ENCODE results near the gene POU2F1.

Gene POU2F1

DNA sequence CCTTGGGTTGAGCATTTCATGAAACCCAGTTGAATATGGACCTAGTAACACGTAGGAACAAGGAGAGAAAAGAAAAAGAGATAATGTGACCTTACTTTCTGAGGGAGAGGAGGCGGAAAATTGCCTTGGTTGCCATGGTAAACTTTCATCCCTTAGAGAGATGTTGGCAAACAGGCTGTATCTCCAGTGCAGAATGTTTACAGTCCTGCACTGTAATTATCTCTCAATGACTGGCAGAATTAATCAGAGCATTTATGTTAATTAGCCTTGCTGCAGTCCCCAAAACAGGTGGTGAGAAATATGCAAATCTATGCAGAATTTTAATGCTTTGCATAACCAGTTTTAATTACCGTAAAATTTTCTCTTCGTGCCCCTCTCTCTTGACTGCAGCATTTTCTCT lies 150.3 kb downstream of the POU2F1 start:
- no peak for FAIRE-seq

DNA sequence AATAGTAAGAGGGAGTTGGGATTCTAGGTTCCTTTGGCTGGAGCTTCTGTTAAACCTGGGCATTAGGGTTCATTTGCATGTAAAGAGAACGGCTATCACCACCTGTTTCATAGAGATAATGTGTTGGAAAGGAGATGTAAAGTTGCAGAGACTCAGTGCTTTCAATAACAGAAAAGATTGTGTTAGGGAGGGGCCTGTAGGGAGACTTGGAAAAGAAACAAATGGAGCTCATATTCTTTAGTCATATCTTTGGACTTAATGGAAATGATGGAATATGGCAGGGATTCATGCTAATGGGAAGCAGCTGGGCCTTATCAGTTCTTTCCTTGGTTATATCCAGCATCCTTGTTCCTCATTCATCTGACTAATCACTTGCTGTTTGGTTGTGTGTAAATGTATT lies 152.7 kb downstream of the POU2F1 start:
- FAIRE-seq, result no peak

DNA sequence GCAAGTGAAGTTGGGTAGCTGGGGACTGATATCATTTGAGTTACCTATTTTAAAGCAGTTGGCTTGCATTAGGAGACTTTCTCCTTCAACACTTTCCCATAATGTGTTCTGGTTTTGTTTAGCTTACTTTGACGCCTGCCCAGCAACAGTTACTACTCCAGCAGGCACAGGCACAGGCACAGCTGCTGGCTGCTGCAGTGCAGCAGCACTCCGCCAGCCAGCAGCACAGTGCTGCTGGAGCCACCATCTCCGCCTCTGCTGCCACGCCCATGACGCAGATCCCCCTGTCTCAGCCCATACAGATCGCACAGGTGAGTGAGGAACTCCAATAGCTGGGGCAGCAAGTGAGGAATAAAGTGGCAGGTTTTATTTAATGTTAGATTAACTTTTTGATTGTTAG lies 153.3 kb downstream of the POU2F1 start:
- FAIRE-seq, result no peak

DNA sequence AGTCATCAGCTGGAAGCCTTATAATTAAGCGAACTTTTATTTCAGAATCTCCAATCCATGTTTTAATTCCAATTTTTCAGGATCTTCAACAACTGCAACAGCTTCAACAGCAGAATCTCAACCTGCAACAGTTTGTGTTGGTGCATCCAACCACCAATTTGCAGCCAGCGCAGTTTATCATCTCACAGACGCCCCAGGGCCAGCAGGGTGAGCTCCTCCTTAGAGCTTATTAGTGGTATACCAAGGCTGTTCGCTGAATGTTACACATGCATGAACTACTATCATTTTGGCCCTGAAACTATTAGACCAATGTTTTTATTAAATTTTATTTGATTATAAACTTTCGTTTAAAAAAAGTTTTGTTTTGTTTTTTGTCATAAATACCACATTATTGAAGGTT lies 155.3 kb downstream of the POU2F1 start:
- no peak for FAIRE-seq

DNA sequence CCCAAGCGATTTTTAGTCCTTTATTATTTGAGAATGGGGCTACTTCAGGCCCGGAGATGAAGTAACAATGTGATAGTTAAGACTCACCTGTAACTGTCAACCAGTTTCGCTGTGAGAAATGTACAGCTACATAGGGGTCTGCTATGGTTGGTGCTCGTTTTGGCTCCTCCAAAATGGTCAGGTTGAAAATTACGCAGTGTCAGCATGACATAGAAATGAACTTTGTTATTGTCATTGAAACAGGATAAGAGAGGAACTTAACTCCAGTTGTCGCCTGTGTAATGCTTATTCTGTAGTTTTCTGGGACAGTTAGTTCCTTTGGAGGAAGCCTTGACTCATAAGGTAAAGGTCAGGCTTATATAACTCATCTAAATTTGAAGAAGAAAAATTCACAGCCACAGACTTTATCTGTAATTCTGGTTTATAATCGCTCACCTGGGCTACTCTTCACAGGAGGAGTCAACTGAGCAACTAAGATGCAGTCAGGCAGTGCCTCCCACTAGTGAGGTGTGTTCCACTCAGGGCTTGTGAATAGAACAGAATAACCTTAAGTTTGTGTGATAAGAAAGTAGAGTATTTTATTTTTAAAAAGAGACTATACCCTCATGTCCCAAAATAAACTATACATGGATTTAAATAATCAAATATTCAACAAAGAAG lies 166.7 kb downstream of the POU2F1 start:
- no peak for FAIRE-seq

DNA sequence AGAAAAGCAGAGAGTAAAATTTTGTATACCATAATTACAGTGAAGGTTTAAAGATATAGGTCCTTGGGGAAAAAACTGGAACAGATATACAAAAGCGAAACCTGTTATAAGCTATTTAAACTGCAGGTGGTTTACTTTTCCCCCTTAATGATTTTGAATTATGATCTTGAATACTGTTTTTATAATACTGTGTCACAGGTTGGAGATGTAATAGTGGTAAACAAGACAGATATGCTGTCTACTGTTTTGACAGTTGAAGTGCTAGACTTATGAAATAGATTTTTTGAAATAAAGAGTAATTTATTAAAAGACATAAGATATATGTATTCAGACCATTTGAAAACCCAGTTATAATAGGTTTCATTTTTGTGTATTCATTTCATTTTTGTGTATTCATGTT lies 168.3 kb downstream of the POU2F1 start:
- no peak for FAIRE-seq

DNA sequence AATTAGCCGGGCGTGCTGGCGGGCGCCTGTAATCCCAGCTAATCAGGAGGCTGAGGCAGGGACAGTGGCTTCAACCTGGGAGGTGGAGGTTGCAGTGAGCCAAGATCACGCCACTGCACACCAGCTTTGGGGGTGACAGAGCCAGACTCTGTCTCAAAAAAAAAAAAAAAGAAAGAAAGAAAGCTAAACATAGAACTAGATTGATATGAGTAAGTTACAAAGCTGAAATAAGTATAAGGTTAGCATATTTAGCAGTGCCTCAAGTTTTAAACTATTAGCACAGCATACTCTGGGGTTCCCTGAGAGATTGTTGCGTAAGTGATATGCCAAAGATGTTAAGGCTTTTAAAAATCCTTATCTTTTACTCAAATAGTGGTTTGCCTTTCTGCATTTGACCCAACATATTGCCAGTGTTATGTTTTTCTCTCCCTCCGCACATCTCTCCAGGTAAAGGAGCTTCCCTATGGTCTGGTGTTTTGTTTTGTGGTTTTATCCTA lies 171.6 kb downstream of the POU2F1 start:
- no peak for FAIRE-seq

DNA sequence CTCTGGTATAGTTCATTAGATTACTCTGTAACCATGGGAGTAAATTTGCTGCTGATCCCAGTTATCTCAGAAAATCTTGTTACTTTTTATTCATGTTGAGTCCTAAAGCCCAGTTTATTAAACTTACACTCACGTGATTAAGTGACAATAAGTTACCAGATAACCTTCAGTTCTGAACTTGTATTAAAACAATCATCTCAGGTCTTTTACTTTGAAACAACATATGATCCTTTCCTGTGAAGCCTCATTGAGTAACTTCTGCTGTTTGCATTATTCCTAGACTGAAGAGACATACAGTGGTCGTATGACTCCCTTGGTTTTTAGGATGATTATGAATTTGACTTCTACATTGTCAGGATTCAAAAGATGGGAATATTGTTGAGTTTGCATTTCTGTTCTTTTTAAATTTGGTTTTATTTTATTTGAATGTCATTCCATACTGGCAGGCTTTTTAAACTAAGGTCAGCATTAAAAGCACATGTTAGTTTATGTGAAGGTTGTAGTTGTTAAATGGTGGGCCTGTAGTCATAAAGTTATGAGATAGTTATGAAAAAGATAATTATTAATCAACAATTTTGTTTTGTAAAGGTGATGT lies 179.8 kb downstream of the POU2F1 start:
- FAIRE-seq, result no peak

DNA sequence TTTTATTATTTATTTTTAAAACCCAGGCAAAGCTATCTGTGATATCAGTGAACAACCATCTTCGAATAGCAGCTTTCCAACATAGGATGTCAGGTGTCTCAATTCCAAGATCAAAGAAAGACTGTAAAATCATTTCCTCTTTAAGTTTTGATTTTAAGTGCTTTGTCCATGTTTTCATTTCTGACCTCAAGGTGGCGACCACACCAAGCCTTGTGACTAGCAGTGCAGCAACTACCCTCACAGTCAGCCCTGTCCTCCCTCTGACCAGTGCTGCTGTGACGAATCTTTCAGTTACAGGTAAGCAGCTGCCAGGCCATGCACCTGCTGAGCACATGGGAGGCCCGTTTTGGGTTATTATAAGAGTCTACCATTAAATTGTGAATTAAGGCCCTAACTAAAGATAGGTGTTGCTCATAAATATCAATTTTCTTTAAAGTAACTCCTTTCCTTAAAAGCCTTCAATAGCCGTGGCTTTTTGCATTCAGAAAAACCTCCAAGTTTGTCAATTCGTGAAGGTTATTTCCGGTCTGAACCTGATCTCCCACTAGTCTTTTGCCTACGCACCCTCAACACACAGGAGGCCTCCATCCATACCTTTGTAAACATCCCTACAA lies 180.7 kb downstream of the POU2F1 start:
- no peak for FAIRE-seq

DNA sequence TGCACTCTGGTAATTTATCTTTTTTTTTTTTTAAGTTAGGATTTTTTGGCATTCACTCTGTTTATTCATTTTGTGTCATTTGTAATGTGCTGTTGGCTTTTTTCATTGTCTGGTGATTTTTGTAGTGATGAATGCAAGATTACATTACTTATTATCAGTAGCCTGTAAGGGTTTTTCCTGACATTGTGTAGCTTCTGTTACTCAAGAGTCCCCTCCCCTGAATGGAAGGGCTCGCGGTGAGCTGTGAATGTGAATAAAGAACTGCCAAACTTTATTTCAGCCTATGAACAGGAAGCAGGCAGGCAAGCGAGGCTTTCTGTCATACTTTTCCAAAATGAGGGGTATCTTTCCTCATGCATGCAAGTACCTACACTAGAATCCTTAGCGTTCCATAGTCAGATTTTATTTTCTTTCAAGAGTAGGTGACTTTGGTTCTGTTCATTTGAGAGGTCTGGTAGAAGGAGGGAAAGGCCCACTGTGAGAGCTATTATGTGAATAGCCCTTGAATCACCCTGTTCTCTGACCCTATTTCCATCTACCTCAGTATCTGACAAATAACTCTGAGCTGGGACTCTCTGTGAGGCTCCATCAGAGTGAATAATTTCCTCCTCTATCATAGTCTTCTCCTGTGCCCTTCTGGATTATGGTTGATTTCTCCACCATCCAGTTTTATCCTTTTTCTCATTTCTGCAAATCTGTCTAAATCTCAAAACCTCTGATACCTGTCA lies 183.6 kb downstream of the POU2F1 start:
- no peak for FAIRE-seq

DNA sequence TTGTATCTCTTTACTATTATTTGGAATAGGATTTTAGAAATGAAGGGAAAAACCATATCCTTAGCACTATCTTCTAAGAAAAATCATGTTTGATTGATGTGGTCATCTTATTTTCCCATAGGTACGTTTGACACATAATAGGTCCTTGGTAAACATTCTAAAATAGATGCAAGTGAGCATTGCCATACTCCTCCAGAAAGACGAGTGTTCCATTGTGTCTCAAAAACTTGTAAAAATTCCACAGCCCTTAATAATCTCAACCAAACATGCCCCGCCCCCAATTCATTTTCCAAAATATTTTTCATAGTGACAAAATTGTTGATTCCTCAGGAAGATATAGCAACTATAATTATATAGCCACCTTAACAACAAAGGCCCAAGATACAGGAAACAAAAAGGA lies 184.2 kb downstream of the POU2F1 start:
- FAIRE-seq, result no peak

DNA sequence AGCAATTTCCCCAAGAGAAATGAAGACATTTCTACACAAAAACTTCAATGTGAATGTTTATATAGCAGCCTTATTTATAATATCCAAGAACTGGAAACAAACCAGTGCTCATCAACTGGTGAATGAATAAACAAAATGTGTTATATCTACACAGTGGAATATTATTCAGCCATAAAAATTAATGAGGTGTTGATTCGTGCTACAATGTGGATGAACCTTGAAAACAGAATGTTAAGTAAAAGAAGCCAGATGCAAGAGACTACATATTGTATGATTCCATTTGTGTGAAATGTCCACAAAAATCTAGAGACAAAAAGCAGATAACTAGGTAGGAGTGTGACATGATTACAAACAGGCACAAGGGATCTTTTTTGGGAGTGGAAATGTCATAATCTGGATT lies 187.7 kb downstream of the POU2F1 start:
- no peak for FAIRE-seq

DNA sequence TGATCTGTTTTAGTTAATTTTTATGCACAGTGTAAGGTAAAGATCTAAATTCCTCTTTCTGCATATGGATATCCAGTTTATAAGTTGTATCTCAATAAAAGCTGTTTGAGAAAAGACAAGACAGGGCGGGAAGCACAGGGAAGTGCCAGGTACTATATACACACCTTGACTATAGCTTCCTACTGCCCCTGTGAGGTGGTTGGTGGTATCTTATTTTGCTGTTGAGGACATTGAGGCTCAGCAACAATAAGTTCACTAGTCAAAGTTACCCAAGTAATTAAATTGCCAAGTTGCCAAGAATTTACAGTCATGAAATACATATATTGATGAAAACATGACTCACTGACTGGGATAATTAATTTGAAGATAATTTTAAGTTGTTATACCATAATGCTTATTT lies 188.5 kb downstream of the POU2F1 start:
- FAIRE-seq, result peak; percentile 5

DNA sequence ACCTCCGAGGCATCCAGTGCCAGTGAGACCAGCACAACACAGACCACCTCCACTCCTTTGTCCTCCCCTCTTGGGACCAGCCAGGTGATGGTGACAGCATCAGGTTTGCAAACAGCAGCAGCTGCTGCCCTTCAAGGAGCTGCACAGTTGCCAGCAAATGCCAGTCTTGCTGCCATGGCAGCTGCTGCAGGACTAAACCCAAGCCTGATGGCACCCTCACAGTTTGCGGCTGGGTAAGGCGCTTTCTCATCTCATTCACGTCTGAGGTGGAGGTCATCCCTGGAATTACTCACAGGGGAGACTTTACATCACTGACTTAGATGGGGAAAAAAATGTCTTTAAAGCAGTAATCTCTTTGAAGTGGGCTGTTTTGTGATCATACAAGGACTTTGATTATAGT lies 191.4 kb downstream of the POU2F1 start:
- no peak for FAIRE-seq

DNA sequence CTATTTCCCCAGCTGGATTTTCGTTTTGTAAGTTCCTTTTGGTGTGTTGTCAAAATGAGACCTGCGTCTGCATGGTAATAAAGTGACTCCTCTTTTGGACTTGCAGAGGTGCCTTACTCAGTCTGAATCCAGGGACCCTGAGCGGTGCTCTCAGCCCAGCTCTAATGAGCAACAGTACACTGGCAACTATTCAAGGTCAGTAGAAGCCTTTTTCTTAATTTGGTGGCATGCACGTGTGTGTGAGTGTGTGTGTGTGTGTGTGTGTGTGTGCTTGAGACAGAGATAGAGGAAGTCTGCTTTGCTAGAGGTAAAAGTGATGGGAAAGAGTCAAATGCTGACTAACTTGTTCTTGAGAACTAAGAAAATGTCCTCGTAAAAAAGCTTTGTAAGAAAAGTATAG lies 192.2 kb downstream of the POU2F1 start:
- no peak for FAIRE-seq

DNA sequence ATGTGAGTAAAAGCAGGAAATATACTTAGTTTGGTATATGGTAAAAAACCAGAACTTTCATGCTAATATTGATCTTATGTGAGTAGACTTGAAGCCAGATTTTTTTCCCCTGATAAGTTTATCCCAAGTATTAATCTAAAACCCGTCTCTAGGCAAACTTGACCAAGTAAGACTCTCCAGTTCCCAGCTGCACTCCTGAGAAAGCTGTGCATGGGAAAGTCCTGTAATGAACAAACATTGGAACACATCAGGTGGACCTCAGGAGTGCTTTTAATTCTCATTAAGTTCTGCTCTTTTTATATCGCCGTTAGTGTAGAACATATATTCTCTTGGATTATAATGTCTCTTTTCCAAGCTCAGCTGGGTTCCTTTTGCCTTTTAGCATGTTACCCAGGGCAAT lies 192.6 kb downstream of the POU2F1 start:
- FAIRE-seq, result no peak

DNA sequence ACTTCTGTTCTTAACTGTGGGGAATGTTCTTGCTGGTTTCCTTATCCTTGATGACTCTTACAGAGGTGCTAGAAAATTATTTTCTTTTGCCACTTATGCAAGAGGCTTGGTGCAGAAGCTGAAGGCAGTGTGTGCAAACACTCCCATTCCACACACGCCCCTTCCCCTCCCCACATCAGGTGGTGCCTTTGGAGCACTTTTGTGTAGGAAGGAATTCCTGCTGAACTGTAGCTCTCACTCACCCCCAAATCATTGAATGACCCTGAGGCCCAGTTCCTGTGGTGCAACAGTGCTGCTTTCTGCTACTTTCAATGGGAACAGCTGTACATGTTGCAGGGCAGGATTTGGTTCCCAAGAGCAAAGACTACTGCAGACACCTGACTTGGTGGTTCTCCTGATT lies 195.8 kb downstream of the POU2F1 start:
- FAIRE-seq, result no peak

DNA sequence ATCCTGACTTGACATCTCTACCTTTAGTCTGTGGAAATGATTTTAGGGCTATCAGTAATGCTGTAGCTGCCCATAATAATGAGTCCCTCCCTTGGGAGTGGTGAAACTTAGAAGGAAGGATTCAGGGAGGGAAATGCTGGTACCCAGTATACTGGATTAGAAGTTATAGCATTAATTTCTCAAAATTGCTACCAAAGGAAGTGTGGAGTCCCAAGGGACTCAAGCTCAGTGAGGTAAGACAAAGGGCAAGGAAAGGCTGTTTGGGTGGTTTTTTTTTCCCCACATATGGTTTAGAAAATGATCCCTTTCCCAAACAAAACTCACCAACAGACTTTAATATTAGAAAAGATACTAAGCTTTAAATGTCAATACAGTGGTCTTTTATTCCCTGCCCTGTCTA lies 197.7 kb downstream of the POU2F1 start:
- FAIRE-seq, result no peak

DNA sequence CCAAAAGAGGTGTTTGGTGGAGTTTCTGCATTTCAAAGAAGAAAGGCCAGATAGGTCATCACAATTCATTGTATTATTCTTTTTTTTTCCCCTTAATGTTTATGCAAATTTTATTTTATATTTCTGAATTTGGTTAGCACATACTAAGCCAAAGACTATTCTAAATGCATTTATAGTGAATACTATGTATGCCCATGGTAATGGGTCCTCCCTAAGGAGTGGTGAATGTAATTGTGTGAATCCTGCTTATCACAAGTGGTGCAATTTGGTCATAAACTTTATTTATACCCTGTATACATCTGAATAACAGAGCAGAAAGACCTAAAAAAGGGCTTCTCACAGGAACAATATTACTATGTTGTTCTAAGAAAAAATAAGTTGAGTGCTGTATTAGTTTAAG lies 198.6 kb downstream of the POU2F1 start:
- no peak for FAIRE-seq

DNA sequence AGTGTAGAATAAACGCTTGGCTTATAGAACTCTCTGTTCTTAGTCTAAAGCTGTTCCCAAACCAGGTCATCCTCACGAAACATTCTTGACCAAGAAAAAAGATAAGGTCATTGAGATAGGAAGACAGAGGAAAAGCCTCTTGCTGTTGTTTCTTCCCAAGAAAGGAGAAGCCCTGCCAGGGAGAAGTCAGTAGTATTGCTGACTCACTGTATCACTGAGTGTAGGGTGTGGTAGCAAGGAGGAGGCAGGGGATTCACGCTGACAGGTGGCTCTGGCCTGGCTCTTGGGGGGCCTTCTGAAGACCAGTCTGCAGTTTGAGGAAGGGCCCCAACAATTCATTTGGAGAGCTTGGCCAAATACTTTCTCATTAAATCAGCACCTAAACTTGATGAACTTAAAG lies 199.8 kb downstream of the POU2F1 start:
- FAIRE-seq, result no peak

DNA sequence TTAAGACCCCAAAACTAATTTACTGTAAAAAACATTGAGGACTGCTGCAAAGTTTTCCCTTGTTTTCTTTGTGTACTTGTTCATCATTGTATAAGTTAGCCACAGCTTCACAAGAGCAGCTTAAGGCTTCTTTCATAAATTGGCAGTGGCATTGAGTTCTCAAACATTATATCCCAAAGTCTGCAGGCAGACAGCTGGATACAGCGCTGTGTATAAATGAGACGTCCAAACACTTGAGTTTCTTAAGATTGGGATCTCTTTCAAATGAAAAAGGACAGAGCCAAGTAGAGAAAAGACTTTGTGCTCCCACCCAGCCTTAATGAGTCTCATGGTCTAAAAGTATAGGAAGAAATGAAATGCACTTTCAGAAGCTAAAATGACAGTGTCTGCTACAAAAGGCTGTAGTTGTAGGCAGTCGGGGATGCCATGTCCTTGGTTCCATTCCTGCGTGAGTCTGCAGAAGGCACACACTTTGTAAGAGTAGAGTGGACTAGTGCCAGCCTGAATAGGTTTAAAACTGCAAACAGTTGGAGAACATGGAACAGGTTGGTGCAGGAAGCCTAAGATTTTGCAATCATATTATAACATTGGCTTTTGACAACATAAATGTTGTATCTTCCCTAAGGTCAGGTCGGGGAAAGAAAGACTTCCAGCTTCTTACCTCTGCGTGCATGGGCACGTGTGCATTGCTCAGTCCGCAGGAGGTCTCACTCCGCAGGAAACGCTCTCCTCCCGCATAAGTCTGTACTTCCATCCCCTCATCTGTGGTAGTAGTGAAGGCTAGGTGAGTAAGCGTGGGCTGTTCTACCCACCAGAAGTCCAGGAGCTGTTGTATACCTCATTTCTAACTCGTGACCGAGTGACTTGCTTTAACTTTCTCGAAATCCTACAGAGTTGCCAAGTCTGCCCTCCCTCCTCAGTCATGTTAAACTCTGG lies 203.3 kb downstream of the POU2F1 start:
- no peak for FAIRE-seq

DNA sequence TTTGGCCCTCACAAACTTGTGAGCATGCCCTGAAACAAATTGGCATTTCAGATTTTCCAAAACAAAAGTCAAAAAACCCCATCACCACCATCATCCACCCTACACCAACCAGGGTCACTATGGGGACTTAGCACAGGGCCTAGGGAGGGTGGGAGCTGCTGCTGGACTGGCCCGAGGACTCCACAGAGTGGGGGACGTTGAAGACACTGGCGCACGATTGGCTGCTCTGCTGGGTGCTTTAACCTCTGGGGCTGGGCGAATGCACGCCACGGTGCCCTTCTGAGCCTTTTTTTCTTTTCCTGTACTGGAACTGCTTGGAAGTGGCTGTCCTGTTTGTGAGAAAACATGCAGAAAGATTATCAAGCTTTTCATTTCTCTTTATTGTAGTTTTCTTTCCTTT lies 204.8 kb downstream of the POU2F1 start:
- no peak for FAIRE-seq

DNA sequence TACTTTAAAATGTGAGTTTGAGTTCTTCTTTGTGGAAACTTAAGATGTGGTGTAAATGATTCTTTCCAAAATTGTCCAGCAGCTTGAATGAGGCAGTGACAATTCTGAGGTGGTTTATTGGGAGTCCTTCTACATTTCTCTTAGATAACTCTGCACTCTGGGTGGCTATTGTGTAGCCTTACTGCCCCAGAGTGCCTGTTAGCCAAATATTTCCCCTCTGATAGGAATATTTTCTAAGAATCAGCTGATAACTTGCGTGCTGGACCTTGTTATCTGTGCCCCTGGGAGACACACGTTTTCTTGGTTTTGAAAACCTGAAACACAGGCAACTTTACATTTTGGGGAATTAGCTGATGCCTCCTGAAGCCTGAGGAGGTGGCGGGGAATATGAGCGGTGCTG lies 206.0 kb downstream of the POU2F1 start:
- no peak for FAIRE-seq

All from colon (tissue), 2 donors.